ENCODE measurements around the gene SMYD3. TPM values are rescaled to one million over a fixed set of nuclear protein-coding genes. Genes with fewer than 3 reads are reported as not detected.

Gene SMYD3
- total RNA-seq, 1 donor = 171 TPM

DNA sequence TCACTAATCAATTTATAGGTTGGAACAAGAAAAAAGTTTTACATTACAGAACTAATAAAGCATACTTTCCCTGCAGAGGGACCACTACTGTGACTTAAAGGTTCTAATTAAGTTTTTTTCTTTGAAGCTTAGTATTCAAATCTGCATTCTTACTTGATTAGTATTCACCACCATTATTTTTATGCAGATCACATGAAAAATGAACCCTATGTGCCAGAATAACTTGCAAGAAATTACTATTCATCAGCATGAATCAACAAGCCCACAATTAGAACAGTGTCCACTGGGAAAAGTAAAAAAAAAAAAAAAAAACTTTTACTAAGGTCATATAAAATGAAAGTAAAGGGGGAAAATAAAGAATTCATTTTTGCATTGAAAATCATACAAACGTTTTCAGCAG is 90.8 kb downstream of the SMYD3 start:
- H3K27ac ChIP-seq (ENCODE audit: low read depth, low read length) = peak overlapping the region; percentile 72
- H4K20me1 ChIP-seq (ENCODE audit: insufficient read depth, low read length) = no peaks in the 10 kb centered on the region
- H3K9me3 ChIP-seq (ENCODE audit: low read depth, low read length) = no peaks in the 10 kb centered on the region
- H3K27me3 ChIP-seq (ENCODE audit: insufficient read depth, low read length) = no peaks in the 10 kb centered on the region
- peak overlapping the region; percentile 72 for H3K4me2 ChIP-seq (ENCODE audit: insufficient read depth, low read length)
- TF ChIP-seq, protein P1, sequence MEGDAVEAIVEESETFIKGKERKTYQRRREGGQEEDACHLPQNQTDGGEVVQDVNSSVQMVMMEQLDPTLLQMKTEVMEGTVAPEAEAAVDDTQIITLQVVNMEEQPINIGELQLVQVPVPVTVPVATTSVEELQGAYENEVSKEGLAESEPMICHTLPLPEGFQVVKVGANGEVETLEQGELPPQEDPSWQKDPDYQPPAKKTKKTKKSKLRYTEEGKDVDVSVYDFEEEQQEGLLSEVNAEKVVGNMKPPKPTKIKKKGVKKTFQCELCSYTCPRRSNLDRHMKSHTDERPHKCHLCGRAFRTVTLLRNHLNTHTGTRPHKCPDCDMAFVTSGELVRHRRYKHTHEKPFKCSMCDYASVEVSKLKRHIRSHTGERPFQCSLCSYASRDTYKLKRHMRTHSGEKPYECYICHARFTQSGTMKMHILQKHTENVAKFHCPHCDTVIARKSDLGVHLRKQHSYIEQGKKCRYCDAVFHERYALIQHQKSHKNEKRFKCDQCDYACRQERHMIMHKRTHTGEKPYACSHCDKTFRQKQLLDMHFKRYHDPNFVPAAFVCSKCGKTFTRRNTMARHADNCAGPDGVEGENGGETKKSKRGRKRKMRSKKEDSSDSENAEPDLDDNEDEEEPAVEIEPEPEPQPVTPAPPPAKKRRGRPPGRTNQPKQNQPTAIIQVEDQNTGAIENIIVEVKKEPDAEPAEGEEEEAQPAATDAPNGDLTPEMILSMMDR (IDR thresholded peaks at IDR 0.05; ENCODE audit: extremely low read depth, low read depth, low read length) = no peak
- peaks cover 8% of the 10 kb centered on the region for H3K79me2 ChIP-seq (ENCODE audit: insufficient read depth, low read length)
- H3K4me3 ChIP-seq (ENCODE audit: insufficient read depth, low read length) = peak overlapping the region; percentile 37
- no peak overlapping the region for H2AFZ ChIP-seq (ENCODE audit: low read length)
- peaks cover 20% of the 10 kb centered on the region for H3K4me1 ChIP-seq (ENCODE audit: insufficient read depth, low read length)
- peak; percentile 62 for DNase-seq (ENCODE audit: insufficient read length, low spot score, missing footprints)
- no peaks in the 10 kb centered on the region for H3K36me3 ChIP-seq (ENCODE audit: insufficient read depth, low read length)

DNA sequence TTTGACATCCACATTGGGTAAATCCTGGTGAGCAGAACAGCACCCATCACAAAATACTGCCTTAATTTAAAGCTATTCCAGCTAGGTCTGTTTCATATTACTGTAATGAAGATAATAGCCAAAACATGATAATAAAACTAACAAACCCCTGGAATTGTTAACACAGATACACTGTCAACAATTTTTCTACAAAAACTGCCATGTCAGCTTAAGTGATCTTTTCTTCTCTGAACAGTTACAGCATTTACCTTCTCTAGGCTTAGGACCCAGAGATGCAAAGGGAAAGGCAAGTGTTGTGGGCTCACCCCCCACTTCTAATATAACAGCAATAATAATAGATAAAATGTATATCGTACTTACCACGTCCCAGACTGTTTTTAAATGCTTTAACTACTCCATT is 92.1 kb downstream of the SMYD3 start:
- no peaks in the 10 kb centered on the region for H3K9me3 ChIP-seq (ENCODE audit: low read depth, low read length)
- H3K79me2 ChIP-seq (ENCODE audit: insufficient read depth, low read length) = peaks cover 8% of the 10 kb centered on the region
- TF ChIP-seq, protein P1 (IDR thresholded peaks at IDR 0.05; ENCODE audit: extremely low read depth, low read depth, low read length) = no peak
- H3K27ac ChIP-seq (ENCODE audit: low read depth, low read length) = no peak overlapping the region
- no peaks in the 10 kb centered on the region for H3K27me3 ChIP-seq (ENCODE audit: insufficient read depth, low read length)
- H3K4me1 ChIP-seq (ENCODE audit: insufficient read depth, low read length) = peaks cover 18% of the 10 kb centered on the region
- no peaks in the 10 kb centered on the region for H4K20me1 ChIP-seq (ENCODE audit: insufficient read depth, low read length)
- H3K4me2 ChIP-seq (ENCODE audit: insufficient read depth, low read length) = peak overlapping the region; percentile 72
- no peaks in the 10 kb centered on the region for H3K36me3 ChIP-seq (ENCODE audit: insufficient read depth, low read length)
- no peak overlapping the region for H2AFZ ChIP-seq (ENCODE audit: low read length)
- no peak for DNase-seq (ENCODE audit: insufficient read length, low spot score, missing footprints)
- H3K4me3 ChIP-seq (ENCODE audit: insufficient read depth, low read length) = no peak overlapping the region

DNA sequence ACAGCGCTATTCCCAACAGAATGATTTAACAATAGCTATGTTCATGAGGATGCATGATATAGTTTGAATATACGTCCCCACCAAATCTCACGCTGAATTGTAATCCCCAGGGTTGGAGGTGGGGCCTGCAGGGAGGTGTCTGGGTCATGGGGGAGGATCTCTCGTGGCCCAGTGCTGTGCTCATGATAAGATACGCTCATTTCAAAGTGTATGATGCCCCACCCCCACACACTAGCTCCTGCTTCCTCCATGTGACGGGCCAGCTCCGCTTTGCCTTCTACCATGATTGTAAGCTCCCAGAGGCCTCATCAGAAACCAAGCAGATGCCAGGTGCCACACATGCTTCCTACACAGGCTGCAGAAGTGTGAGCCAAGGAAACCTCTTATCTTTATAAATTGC is 93.6 kb downstream of the SMYD3 start:
- H3K36me3 ChIP-seq (ENCODE audit: insufficient read depth, low read length) = no peaks in the 10 kb centered on the region
- H3K9me3 ChIP-seq (ENCODE audit: low read depth, low read length) = no peaks in the 10 kb centered on the region
- H3K27ac ChIP-seq (ENCODE audit: low read depth, low read length) = no peak overlapping the region
- TF ChIP-seq, protein P1 (IDR thresholded peaks at IDR 0.05; ENCODE audit: extremely low read depth, low read depth, low read length) = no peak
- H3K4me3 ChIP-seq (ENCODE audit: insufficient read depth, low read length) = no peak overlapping the region
- no peaks in the 10 kb centered on the region for H3K27me3 ChIP-seq (ENCODE audit: insufficient read depth, low read length)
- H2AFZ ChIP-seq (ENCODE audit: low read length) = no peak overlapping the region
- peaks cover 18% of the 10 kb centered on the region for H3K4me1 ChIP-seq (ENCODE audit: insufficient read depth, low read length)
- H3K4me2 ChIP-seq (ENCODE audit: insufficient read depth, low read length) = no peak overlapping the region
- no peak for DNase-seq (ENCODE audit: insufficient read length, low spot score, missing footprints)
- H4K20me1 ChIP-seq (ENCODE audit: insufficient read depth, low read length) = no peaks in the 10 kb centered on the region
- peaks cover 8% of the 10 kb centered on the region for H3K79me2 ChIP-seq (ENCODE audit: insufficient read depth, low read length)

DNA sequence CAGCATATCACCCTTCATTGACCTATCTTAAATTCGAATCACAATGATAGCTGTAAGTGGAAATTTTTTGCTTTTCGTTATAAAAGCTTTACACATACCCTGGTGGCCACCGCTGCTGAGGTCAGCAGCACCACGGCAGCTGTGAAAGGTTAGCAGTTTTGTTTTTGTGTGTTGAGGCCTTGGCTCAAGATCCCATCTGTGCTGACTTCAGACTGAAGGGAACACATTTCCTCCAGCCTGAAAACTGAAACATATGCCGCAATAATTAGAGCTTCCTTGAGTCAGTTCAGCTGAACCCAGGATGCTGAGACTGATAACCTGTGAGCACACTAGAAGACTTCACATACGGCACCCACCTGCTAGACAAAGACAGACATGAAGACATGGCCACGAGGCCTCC is 103.0 kb downstream of the SMYD3 start:
- Histone ChIP-seq H3K4me3 (ENCODE audit: insufficient read depth, low read length) (no peak overlapping the region), H2AFZ (ENCODE audit: low read length) (no peak overlapping the region), H3K27ac (ENCODE audit: low read depth, low read length) (no peak overlapping the region), H3K79me2 (ENCODE audit: insufficient read depth, low read length) (peaks cover 10% of the 10 kb centered on the region), H3K9me3 (ENCODE audit: low read depth, low read length) (no peaks in the 10 kb centered on the region), H3K4me1 (ENCODE audit: insufficient read depth, low read length) (peaks cover 3% of the 10 kb centered on the region), H3K36me3 (ENCODE audit: insufficient read depth, low read length) (no peaks in the 10 kb centered on the region), H3K4me2 (ENCODE audit: insufficient read depth, low read length) (no peak overlapping the region), H3K27me3 (ENCODE audit: insufficient read depth, low read length) (no peaks in the 10 kb centered on the region), H4K20me1 (ENCODE audit: insufficient read depth, low read length) (no peaks in the 10 kb centered on the region)
- TF ChIP-seq, protein P1 (IDR thresholded peaks at IDR 0.05; ENCODE audit: extremely low read depth, low read depth, low read length) = no peak
- no peak for DNase-seq (ENCODE audit: insufficient read length, low spot score, missing footprints)
